ENCODE measurements around the gene SUFU. TPM values are rescaled to one million over a fixed set of nuclear protein-coding genes. Genes with fewer than 3 reads are reported as not detected.

The SUFU gene
- total RNA-seq, 1 experiment from 2014 or later = 13.1 TPM

GRCh38 chr10:102505462-102506115, 1.8 kb downstream of the SUFU start:
- Mint-ChIP-seq H3K4me3 (peak overlapping the region; percentile 95), H3K9me3 (no peaks in the 10 kb centered on the region), H3K36me3 (peaks cover 13% of the 10 kb centered on the region; the same call in 1 of the 2 replicates), H3K27ac (no peak overlapping the region), H3K4me1 (peaks cover 8% of the 10 kb centered on the region; the same call in 1 of the 2 replicates), H3K27me3 (ENCODE audit: low read depth) (peaks cover 12% of the 10 kb centered on the region)
- POLR2A ChIA-PET = interaction anchor here (1.5 to 1.7 kb wide), 2 partner anchors 78 to 208 kb away, joined by 4 to 7 read pairs; partner anchors contain the start of gene ARL3
- CTCF ChIA-PET = interaction anchor here (1.6 to 3.6 kb wide), 8 partner anchors 77 to 172 kb away, joined by 4 to 163 read pairs (median 10); partner anchors contain the start of gene FBXL15
- no peak for DNase-seq (ENCODE audit: low spot score)
- no peak for ATAC-seq
- TF ChIP-seq ZNF121 (CRISPR knock-in tag; IDR thresholded peaks at IDR 0.05) (no peak), PREB (CRISPR knock-in tag; IDR thresholded peaks at IDR 0.05; ENCODE audit: borderline replicate concordance) (no peak), ZNF138 (CRISPR knock-in tag; conservative IDR thresholded peaks at IDR 0.05) (no peak), ZNF425 (CRISPR knock-in tag; conservative IDR thresholded peaks at IDR 0.05) (no peak), GRHL2 (CRISPR knock-in tag; IDR thresholded peaks at IDR 0.05; ENCODE audit: insufficient replicate concordance, severe bottlenecking) (no peak), RORB (CRISPR knock-in tag; IDR thresholded peaks at IDR 0.05) (no peak), KAT7 (CRISPR knock-in tag; IDR thresholded peaks at IDR 0.05; ENCODE audit: borderline replicate concordance) (no peak)

GRCh38 chr10:102507521-102507920, 3.7 kb downstream of the SUFU start:
- H3K36me3 Mint-ChIP-seq = peaks cover 15% of the 10 kb centered on the region; the same call in 1 of the 2 replicates
- DNase-seq (ENCODE audit: low spot score) (no peak), ATAC-seq (no peak)
- ChIA-PET POLR2A (no interaction called here), CTCF (interaction anchor here (2.3 kb wide), 1 partner anchor 76 kb away, joined by 12 read pairs; no protein-coding TSS in a partner anchor)
- H3K4me1 Mint-ChIP-seq = peaks cover 8% of the 10 kb centered on the region; the same call in 1 of the 2 replicates
- TF ChIP-seq NFE2L1 (CRISPR knock-in tag; IDR thresholded peaks at IDR 0.05) = no peak
- no peak for TF ChIP-seq SMAD3 (CRISPR knock-in tag; IDR thresholded peaks at IDR 0.05; ENCODE audit: borderline replicate concordance)
- TF ChIP-seq ZBTB43 (CRISPR knock-in tag; IDR thresholded peaks at IDR 0.05) = no peak
- no peak for TF ChIP-seq STAT6 (CRISPR knock-in tag; conservative IDR thresholded peaks at IDR 0.05; ENCODE audit: low read depth)
- H3K27ac Mint-ChIP-seq = no peak overlapping the region
- H3K9me3 Mint-ChIP-seq = no peaks in the 10 kb centered on the region
- H3K27me3 Mint-ChIP-seq (ENCODE audit: low read depth) = peaks cover 12% of the 10 kb centered on the region
- H3K4me3 Mint-ChIP-seq = no peak overlapping the region

GRCh38 chr10:102508506-102508905, 4.7 kb downstream of the SUFU start:
- TF ChIP-seq MLX (CRISPR knock-in tag; IDR thresholded peaks at IDR 0.05) = no peak
- Mint-ChIP-seq H3K4me1 (peaks cover 8% of the 10 kb centered on the region; the same call in 1 of the 2 replicates), H3K9me3 (no peaks in the 10 kb centered on the region), H3K4me3 (no peak overlapping the region), H3K27me3 (ENCODE audit: low read depth) (peaks cover 12% of the 10 kb centered on the region), H3K27ac (no peak overlapping the region), H3K36me3 (peaks cover 16% of the 10 kb centered on the region; the same call in 1 of the 2 replicates)
- no peak for DNase-seq (ENCODE audit: low spot score)
- ChIA-PET POLR2A (no interaction called here), CTCF (interaction anchor here (2.3 kb wide), 1 partner anchor 75 kb away, joined by 12 read pairs; no protein-coding TSS in a partner anchor)
- ATAC-seq = no peak
